CD4-positive, CD25-positive, alpha-beta regulatory T cell (primary cell): ENCODE measurements around the gene PCSK6. TPM values are rescaled to one million over a fixed set of nuclear protein-coding genes. Genes with fewer than 3 reads are reported as not detected.

ENCODE experiments used
- ATAC-seq, 2 donors: fragments of 150-1000 bp; cut with Tn5 transposase; one replicate each; pipeline ENCODE4 v1.10.0; 2021; ENCODE audit warnings: low read depth in 2 of 2, moderate number of reproducible peaks in 2 of 2, moderate library complexity in 1 of 2
- DNase-seq, 3 donors: peaks; one replicate each; pipeline versions ENCODE4 v3.0.0 to v3.0.0-alpha.2; 2012 to 2022; ENCODE audit warnings: mixed read lengths in 1 of 3
- H3K27ac ChIP-seq: one replicate; pipeline ENCODE4 v1.7.0; 2013; ENCODE audit warnings: mild to moderate bottlenecking, low read length; ENCODE audit not compliant: insufficient read depth, poor library complexity, severe bottlenecking
- H3K27me3 ChIP-seq: one replicate; pipeline ENCODE4 v1.7.0; 2013; ENCODE audit warnings: low read length; ENCODE audit not compliant: control insufficient read depth, insufficient read depth
- H3K36me3 ChIP-seq: one replicate; pipeline ENCODE4 v1.7.0; 2013; ENCODE audit warnings: mild to moderate bottlenecking, low read length, moderate library complexity; ENCODE audit not compliant: control insufficient read depth, insufficient read depth
- H3K4me1 ChIP-seq: 2 replicates; pipeline ENCODE4 v1.7.0; 2013; ENCODE audit warnings: mild to moderate bottlenecking, low read length; ENCODE audit not compliant: insufficient read depth, control insufficient read depth, poor library complexity, severe bottlenecking
- H3K4me3 ChIP-seq: one replicate; pipeline ENCODE4 v1.7.0; 2013; ENCODE audit warnings: low read depth, mild to moderate bottlenecking, low read length, moderate library complexity
- H3K9me3 ChIP-seq, 2 experiments: 1 replicate in 1 of 2; 2 replicates in 1 of 2; pipeline ENCODE4 v1.7.0; 2013; ENCODE audit warnings: low read length in 2 of 2, mild to moderate bottlenecking in 1 of 2, moderate library complexity in 1 of 2; ENCODE audit not compliant: control insufficient read depth in 2 of 2
- H3K27ac Mint-ChIP-seq, 3 donors: one replicate each; pipeline ENCODE4 v1.8.0; 2020 to 2022; ENCODE audit warnings: mild to moderate bottlenecking in 3 of 3, mixed read lengths in 3 of 3, moderate library complexity in 2 of 3
- H3K27me3 Mint-ChIP-seq: one replicate; pipeline ENCODE4 v1.8.0; 2022; ENCODE audit warnings: mild to moderate bottlenecking, mixed read lengths
- H3K36me3 Mint-ChIP-seq: one replicate; pipeline ENCODE4 v1.8.0; 2020; ENCODE audit warnings: mixed read lengths
- H3K4me1 Mint-ChIP-seq, 4 donors: one replicate each; pipeline ENCODE4 v1.8.0; 2020 to 2022; ENCODE audit warnings: mixed read lengths in 4 of 4, mild to moderate bottlenecking in 1 of 4
- H3K4me3 Mint-ChIP-seq, 4 donors: one replicate each; pipeline ENCODE4 v1.8.0; 2020 to 2022; ENCODE audit warnings: mild to moderate bottlenecking in 4 of 4, mixed read lengths in 4 of 4, moderate library complexity in 3 of 4
- H3K9me3 Mint-ChIP-seq, 7 donors: one replicate each; pipeline ENCODE4 v1.8.0; 2020 to 2022; ENCODE audit warnings: mixed read lengths in 7 of 7, mild to moderate bottlenecking in 3 of 7, moderate library complexity in 2 of 7
- polyA plus RNA-seq, 4 donors: library from polyadenylated mRNA; unstranded; fragments of 300-500 nt; fragmentation: Illumina TruSeq; gene quantifications; one replicate each; pipeline ENCODE4 v1.2.3, GENCODE V29; 2021
- total RNA-seq: library from RNA; stranded (reverse); gene quantifications from one replicate; pipeline ENCODE4 v1.2.3, GENCODE V29; 2022

PCSK6 gene
- total and polyA plus RNA-seq, 5 donors from 2014 or later, result 0.07 to 1.1 (median 0.22) TPM; not detected in 1

GRCh38 chr15:101396484-101397261 is 92.8 kb downstream of the PCSK6 start:
- ATAC-seq, result no peak
- Mint-ChIP-seq H3K27ac (no peak overlapping the region), H3K36me3 (no peaks in the 10 kb centered on the region), H3K4me3 (no peak overlapping the region), H3K9me3 (peaks cover 0 to 2% (median 0%) of the 10 kb centered on the region in 7 donors), H3K27me3 (peaks cover 21% of the 10 kb centered on the region), H3K4me1 (peaks cover 0 to 7% (median 4%) of the 10 kb centered on the region in 4 donors)
- no peak overlapping the region for H3K4me3 ChIP-seq
- no peak overlapping the region for H3K27ac ChIP-seq
- no peak for DNase-seq
- H3K36me3 ChIP-seq, result no peaks in the 10 kb centered on the region
- H3K27me3 ChIP-seq, result peaks cover 2% of the 10 kb centered on the region
- no peaks in the 10 kb centered on the region for H3K9me3 ChIP-seq
- no peaks in the 10 kb centered on the region for H3K4me1 ChIP-seq

GRCh38 chr15:101394654-101395053 is 94.9 kb downstream of the PCSK6 start:
- Mint-ChIP-seq H3K4me1 (peaks cover 0 to 9% (median 4%) of the 10 kb centered on the region in 4 donors), H3K36me3 (no peaks in the 10 kb centered on the region), H3K27me3 (peaks cover 15% of the 10 kb centered on the region), H3K4me3 (no peak overlapping the region), H3K27ac (no peak overlapping the region), H3K9me3 (peaks cover 0 to 2% (median 0%) of the 10 kb centered on the region in 7 donors)
- Histone ChIP-seq H3K4me3 (no peak overlapping the region), H3K9me3 (no peaks in the 10 kb centered on the region), H3K4me1 (no peaks in the 10 kb centered on the region), H3K27ac (no peak overlapping the region), H3K27me3 (peaks cover 2% of the 10 kb centered on the region), H3K36me3 (no peaks in the 10 kb centered on the region)
- no peak for DNase-seq
- no peak for ATAC-seq

DNA sequence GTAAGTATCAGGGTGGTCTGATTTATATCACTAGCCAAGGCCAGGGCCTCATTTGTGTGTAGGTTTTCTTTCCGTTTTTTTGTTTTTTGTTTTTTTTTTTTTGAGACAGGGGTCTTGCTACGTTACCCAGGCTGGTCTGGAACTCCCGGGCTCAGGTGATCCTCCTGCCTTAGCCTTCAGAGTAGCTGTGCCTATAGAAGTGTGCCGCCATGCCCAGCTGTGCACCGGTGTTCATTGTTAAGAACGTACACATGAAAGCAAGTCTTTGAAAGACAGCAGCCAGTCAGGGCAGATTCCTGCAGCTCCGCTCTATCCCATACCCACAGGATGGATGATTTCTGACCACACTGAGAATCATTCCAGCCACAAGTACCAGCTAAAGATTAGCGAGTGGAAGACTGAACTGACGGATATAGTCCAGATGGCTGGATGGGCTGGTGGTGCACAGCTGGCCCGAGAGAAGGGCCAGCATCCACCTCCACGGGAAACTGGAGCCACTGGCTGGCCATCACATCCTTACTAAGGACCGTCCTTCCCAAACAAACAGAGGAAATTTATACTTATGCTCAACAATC is 95.4 kb downstream of the PCSK6 start:
- H3K4me3 Mint-ChIP-seq, result no peak overlapping the region
- peaks cover 0 to 9% (median 4%) of the 10 kb centered on the region in 4 donors for H3K4me1 Mint-ChIP-seq
- H3K27me3 ChIP-seq, result peaks cover 2% of the 10 kb centered on the region
- no peaks in the 10 kb centered on the region for H3K9me3 ChIP-seq
- no peak overlapping the region for H3K27ac Mint-ChIP-seq
- H3K4me3 ChIP-seq, result no peak overlapping the region
- H3K9me3 Mint-ChIP-seq, result no peaks in the 10 kb centered on the region
- DNase-seq (no peak), ATAC-seq (no peak)
- H3K4me1 ChIP-seq, result no peaks in the 10 kb centered on the region
- H3K36me3 ChIP-seq, result no peaks in the 10 kb centered on the region
- no peaks in the 10 kb centered on the region for H3K36me3 Mint-ChIP-seq
- no peak overlapping the region for H3K27ac ChIP-seq
- H3K27me3 Mint-ChIP-seq, result peaks cover 15% of the 10 kb centered on the region

GRCh38 chr15:101393172-101393571 is 96.3 kb downstream of the PCSK6 start:
- Histone ChIP-seq H3K27ac (no peak overlapping the region), H3K4me3 (no peak overlapping the region), H3K9me3 (no peaks in the 10 kb centered on the region), H3K27me3 (peaks cover 2% of the 10 kb centered on the region), H3K4me1 (no peaks in the 10 kb centered on the region), H3K36me3 (no peaks in the 10 kb centered on the region)
- no peaks in the 10 kb centered on the region for H3K36me3 Mint-ChIP-seq
- H3K27me3 Mint-ChIP-seq, result peaks cover 15% of the 10 kb centered on the region
- DNase-seq (no peak), ATAC-seq (no peak)
- no peaks in the 10 kb centered on the region for H3K9me3 Mint-ChIP-seq
- H3K4me3 Mint-ChIP-seq, result no peak overlapping the region
- H3K4me1 Mint-ChIP-seq, result peaks cover 0 to 7% (median 4%) of the 10 kb centered on the region in 4 donors
- no peak overlapping the region for H3K27ac Mint-ChIP-seq

- no peak overlapping the region for H3K4me3 Mint-ChIP-seq
- no peaks in the 10 kb centered on the region for H3K9me3 ChIP-seq
Observed at GRCh38 chr15:101391981-101392640, 97.4 kb downstream of the PCSK6 start.

DNA sequence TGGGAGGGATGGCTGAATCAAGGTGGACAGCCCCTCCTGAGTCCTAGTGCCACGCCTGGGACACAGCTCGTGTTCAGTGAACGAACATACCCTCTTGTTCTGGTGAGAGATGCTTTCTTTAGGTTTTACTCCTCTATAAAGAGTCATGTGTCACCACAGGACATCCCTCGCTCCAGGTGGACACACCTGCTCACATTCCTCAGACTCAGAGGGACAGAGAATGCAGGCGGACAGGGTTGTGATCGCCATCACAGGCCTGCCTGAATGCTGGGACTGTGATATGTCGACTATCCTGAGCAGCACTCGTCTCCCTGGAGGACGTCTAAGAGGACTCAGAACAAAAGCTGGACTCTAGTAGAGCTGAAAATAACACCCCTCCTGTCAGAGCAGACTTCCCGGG is 98.1 kb downstream of the PCSK6 start:
- H3K9me3 Mint-ChIP-seq, result no peaks in the 10 kb centered on the region
- Histone ChIP-seq H3K9me3 (no peaks in the 10 kb centered on the region), H3K27me3 (peaks cover 2% of the 10 kb centered on the region), H3K4me3 (no peak overlapping the region), H3K36me3 (no peaks in the 10 kb centered on the region), H3K4me1 (no peaks in the 10 kb centered on the region), H3K27ac (no peak overlapping the region)
- peaks cover 10% of the 10 kb centered on the region for H3K27me3 Mint-ChIP-seq
- ATAC-seq (no peak), DNase-seq (no peak)
- H3K27ac Mint-ChIP-seq, result no peak overlapping the region
- H3K36me3 Mint-ChIP-seq, result no peaks in the 10 kb centered on the region
- H3K4me1 Mint-ChIP-seq, result peaks cover 0 to 7% (median 2%) of the 10 kb centered on the region in 4 donors
- no peak overlapping the region for H3K4me3 Mint-ChIP-seq

More at GRCh38 chr15:101391981-101392640, 97.4 kb downstream of the PCSK6 start:
- Mint-ChIP-seq H3K36me3 (no peaks in the 10 kb centered on the region), H3K27me3 (peaks cover 10% of the 10 kb centered on the region), H3K9me3 (no peaks in the 10 kb centered on the region), H3K4me1 (peaks cover 0 to 7% (median 2%) of the 10 kb centered on the region in 4 donors), H3K27ac (no peak overlapping the region)
- no peaks in the 10 kb centered on the region for H3K4me1 ChIP-seq
- ATAC-seq (no peak), DNase-seq (no peak)
- H3K27me3 ChIP-seq, result peaks cover 2% of the 10 kb centered on the region
- no peaks in the 10 kb centered on the region for H3K36me3 ChIP-seq
- H3K27ac ChIP-seq, result no peak overlapping the region
- no peak overlapping the region for H3K4me3 ChIP-seq

DNA sequence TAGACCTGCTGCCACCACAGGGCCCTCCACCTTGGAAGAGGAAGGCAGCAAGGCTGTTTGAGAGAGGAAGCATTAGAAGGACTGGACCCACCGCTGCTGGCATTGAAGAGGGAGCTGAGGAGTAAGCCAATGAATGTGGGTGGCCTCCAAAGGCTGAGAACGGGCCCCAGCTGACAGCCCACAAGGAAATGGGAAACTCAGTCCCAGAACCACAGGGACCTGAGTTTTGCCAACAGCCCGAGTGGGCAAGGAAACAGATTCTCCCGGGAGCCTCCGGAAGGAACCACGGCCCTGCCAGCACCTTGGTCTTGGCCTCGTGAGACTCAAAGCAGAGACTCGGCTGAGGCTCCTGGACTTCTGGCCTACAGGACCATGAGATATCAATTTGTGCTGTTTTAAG is 99.0 kb downstream of the PCSK6 start:
- no peak for DNase-seq
- H3K27me3 ChIP-seq, result peaks cover 2% of the 10 kb centered on the region
- no peaks in the 10 kb centered on the region for H3K9me3 ChIP-seq
- no peaks in the 10 kb centered on the region for H3K9me3 Mint-ChIP-seq
- no peaks in the 10 kb centered on the region for H3K4me1 ChIP-seq
- no peak for ATAC-seq
- no peak overlapping the region for H3K4me3 ChIP-seq
- H3K27ac Mint-ChIP-seq, result no peak overlapping the region
- H3K4me3 Mint-ChIP-seq, result no peak overlapping the region
- peaks cover 0 to 7% (median 2%) of the 10 kb centered on the region in 4 donors for H3K4me1 Mint-ChIP-seq
- no peaks in the 10 kb centered on the region for H3K36me3 ChIP-seq
- H3K27ac ChIP-seq, result no peak overlapping the region
- H3K27me3 Mint-ChIP-seq, result peaks cover 5% of the 10 kb centered on the region
- no peaks in the 10 kb centered on the region for H3K36me3 Mint-ChIP-seq
